ENCODE data around the gene PTPN14. TPM values are rescaled to one million over a fixed set of nuclear protein-coding genes. Genes with fewer than 3 reads are reported as not detected.
"Not testable (repeated sequence)": the region's sequence is repeated elsewhere in the genome, so short reads cannot be mapped to it uniquely, and the experiment has no call there.

Gene PTPN14
- total RNA-seq, 2 donors from 2014 or later: 0.05 to 0.14 TPM

GRCh38 chr1:214503553-214503952, 47.8 kb downstream of the PTPN14 start:
- no peak for ATAC-seq
- Mint-ChIP-seq H3K9me3 (no peaks in the 10 kb centered on the region), H3K4me3 (no peak overlapping the region), H3K36me3 (no peaks in the 10 kb centered on the region), H3K27ac (no peak overlapping the region), H3K27me3 (peaks cover 28 to 33% of the 10 kb centered on the region in 2 donors), H3K4me1 (ENCODE audit: low read depth in 2 of 2) (no peaks in the 10 kb centered on the region)
- no peak for DNase-seq (ENCODE audit: low spot score)

GRCh38 chr1:214500340-214501055, 50.9 kb downstream of the PTPN14 start:
- Mint-ChIP-seq H3K27me3 (peaks cover 30 to 33% of the 10 kb centered on the region in 2 donors), H3K27ac (no peak overlapping the region), H3K4me3 (no peak overlapping the region), H3K36me3 (no peaks in the 10 kb centered on the region), H3K9me3 (no peaks in the 10 kb centered on the region), H3K4me1 (ENCODE audit: low read depth in 2 of 2) (no peaks in the 10 kb centered on the region)
- DNase-seq (ENCODE audit: low spot score) (no peak), ATAC-seq (no peak)

DNA sequence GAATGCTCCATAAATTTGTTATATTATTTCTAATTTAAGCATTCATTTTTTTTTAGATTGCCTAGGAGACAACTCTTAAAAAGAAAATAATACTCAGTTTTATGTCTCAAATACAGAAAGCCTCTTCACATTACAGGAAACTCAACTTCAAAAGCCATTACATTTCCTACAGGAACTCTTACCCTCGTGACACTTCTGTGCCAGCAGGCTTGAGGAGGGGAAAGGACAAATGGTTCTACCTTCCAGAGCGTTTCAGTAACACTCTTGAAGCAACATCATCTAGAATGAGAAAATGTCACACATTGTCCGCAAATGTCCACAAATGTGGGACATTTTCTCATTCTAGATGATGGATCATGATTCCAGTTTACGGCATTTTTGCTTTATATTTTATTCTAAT, 51.7 kb downstream of the PTPN14 start:
- ATAC-seq: no peak
- H3K27me3 Mint-ChIP-seq: peaks cover 27 to 33% of the 10 kb centered on the region in 2 donors
- no peak overlapping the region for H3K27ac Mint-ChIP-seq
- no peaks in the 10 kb centered on the region for H3K9me3 Mint-ChIP-seq
- H3K4me1 Mint-ChIP-seq (ENCODE audit: low read depth in 2 of 2): no peaks in the 10 kb centered on the region
- no peaks in the 10 kb centered on the region for H3K36me3 Mint-ChIP-seq
- H3K4me3 Mint-ChIP-seq: no peak overlapping the region
- DNase-seq (ENCODE audit: low spot score): no peak

DNA sequence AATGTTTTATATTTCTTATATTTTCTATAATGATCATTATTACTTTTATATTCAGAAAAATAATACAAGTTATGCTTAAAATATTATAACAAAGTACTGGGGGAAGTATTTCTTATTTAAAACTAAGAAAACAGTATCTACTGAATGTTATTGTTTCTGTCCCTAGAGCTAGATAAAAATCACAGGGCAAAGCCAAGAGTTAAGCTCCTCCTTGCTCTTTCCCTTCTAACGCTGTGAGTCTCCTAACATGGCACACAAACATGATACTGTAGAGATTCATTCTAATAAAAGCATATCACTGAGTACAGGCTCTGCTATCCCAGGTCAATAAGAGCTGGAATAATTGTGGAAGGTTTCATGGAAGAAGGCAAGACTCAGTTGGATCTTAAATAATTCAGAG, 53.4 kb downstream of the PTPN14 start:
- peaks cover 26 to 33% of the 10 kb centered on the region in 2 donors for H3K27me3 Mint-ChIP-seq
- H3K27ac Mint-ChIP-seq: no peak overlapping the region
- no peak for ATAC-seq
- H3K36me3 Mint-ChIP-seq: no peaks in the 10 kb centered on the region
- no peaks in the 10 kb centered on the region for H3K9me3 Mint-ChIP-seq
- no peak overlapping the region for H3K4me3 Mint-ChIP-seq
- H3K4me1 Mint-ChIP-seq (ENCODE audit: low read depth in 2 of 2): no peaks in the 10 kb centered on the region
- no peak for DNase-seq (ENCODE audit: low spot score)

GRCh38 chr1:214496126-214496525, 55.3 kb downstream of the PTPN14 start:
- Mint-ChIP-seq H3K36me3 (no peaks in the 10 kb centered on the region), H3K4me3 (no peak overlapping the region), H3K27ac (no peak overlapping the region), H3K27me3 (peaks cover 26 to 33% of the 10 kb centered on the region in 2 donors), H3K4me1 (ENCODE audit: low read depth in 2 of 2) (no peaks in the 10 kb centered on the region), H3K9me3 (no peaks in the 10 kb centered on the region)
- DNase-seq (ENCODE audit: low spot score) (no peak), ATAC-seq (no peak)

GRCh38 chr1:214494706-214495105, 56.7 kb downstream of the PTPN14 start:
- Mint-ChIP-seq H3K4me3 (no peak overlapping the region), H3K27me3 (peaks cover 23 to 24% of the 10 kb centered on the region in 2 donors), H3K9me3 (no peaks in the 10 kb centered on the region), H3K27ac (no peak overlapping the region), H3K36me3 (no peaks in the 10 kb centered on the region), H3K4me1 (ENCODE audit: low read depth in 2 of 2) (no peaks in the 10 kb centered on the region)
- ATAC-seq (no peak), DNase-seq (ENCODE audit: low spot score) (no peak)

DNA sequence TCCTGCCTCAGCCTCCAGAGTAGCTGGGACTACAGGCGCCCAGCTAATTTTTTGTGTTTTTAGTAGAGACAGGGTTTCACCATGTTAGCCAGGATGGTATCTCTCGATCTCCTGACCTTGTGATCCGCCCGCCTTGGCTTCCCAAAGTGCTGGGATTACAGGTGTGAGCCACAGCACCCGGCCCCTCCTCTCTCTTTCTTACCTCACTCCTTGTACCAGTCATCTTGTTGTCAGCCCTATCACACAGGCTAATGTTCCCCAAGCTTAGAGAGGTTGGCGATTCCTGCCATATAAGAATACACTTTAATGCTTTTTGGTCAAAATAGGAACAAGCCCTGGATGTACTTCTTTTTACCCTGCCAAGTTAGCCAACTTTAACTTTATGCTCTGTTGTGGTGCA, 57.2 kb downstream of the PTPN14 start:
- DNase-seq (ENCODE audit: low spot score); H3K4me1 Mint-ChIP-seq (ENCODE audit: low read depth in 2 of 2); H3K9me3 Mint-ChIP-seq; H3K4me3 Mint-ChIP-seq; H3K36me3 Mint-ChIP-seq; H3K27ac Mint-ChIP-seq; ATAC-seq: not testable (repeated sequence)
- H3K27me3 Mint-ChIP-seq: peaks cover 24 to 25% of the 10 kb centered on the region in 2 donors

- peaks cover 22 to 24% of the 10 kb centered on the region in 2 donors for H3K27me3 Mint-ChIP-seq
- H3K4me1 Mint-ChIP-seq (ENCODE audit: low read depth in 2 of 2): no peaks in the 10 kb centered on the region
- DNase-seq (ENCODE audit: low spot score) (no peak), ATAC-seq (no peak)
- no peak overlapping the region for H3K27ac Mint-ChIP-seq
- no peaks in the 10 kb centered on the region for H3K9me3 Mint-ChIP-seq
- H3K4me3 Mint-ChIP-seq: no peak overlapping the region
- no peaks in the 10 kb centered on the region for H3K36me3 Mint-ChIP-seq
Observed at GRCh38 chr1:214493126-214493796, 58.1 kb downstream of the PTPN14 start.

DNA sequence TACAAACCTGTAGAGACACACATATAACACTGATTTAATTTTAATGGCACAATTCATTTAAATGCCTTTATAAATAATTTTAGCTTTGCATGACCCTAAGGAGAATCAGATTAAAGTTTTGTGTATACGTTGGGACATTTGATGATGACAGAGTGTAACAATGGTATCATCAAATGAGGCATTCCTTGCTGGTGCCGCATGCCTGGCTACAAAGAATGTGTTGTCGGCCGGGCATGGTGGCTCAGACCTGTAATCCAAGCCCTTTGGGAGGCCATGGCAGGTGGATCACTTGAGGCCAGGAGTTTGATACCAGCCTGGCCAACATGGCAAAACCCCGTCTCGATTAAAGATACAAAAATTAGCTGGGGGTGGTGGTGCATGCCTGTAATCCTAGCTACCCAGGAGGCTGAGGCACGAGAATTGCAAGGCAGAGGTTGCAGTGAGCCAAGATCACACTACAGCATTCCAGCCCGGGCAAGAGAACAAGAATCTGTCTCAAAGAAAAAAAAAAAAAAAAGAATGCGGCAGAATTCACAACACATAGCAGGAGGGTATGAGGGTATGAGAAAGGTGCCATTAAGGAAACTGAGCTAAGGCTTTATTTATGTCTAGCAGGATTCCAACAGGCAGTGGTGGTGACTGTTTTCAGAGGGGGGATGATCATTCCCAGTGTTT, 58.9 kb downstream of the PTPN14 start:
- Mint-ChIP-seq H3K36me3 (no peaks in the 10 kb centered on the region), H3K4me3 (no peak overlapping the region), H3K4me1 (ENCODE audit: low read depth in 2 of 2) (no peaks in the 10 kb centered on the region), H3K9me3 (no peaks in the 10 kb centered on the region), H3K27me3 (peaks cover 20 to 24% of the 10 kb centered on the region in 2 donors), H3K27ac (no peak overlapping the region)
- DNase-seq (ENCODE audit: low spot score): no peak
- ATAC-seq: no peak

- peak in 1 of 2 donors; percentile 28 for ATAC-seq
- no peaks in the 10 kb centered on the region for H3K4me1 Mint-ChIP-seq (ENCODE audit: low read depth in 2 of 2)
- H3K4me3 Mint-ChIP-seq: no peak overlapping the region
- no peaks in the 10 kb centered on the region for H3K9me3 Mint-ChIP-seq
- no peak overlapping the region for H3K27ac Mint-ChIP-seq
- no peaks in the 10 kb centered on the region for H3K36me3 Mint-ChIP-seq
- DNase-seq (ENCODE audit: low spot score): no peak
- peaks cover 20 to 24% of the 10 kb centered on the region in 2 donors for H3K27me3 Mint-ChIP-seq
Observed at GRCh38 chr1:214491468-214492146, 59.8 kb downstream of the PTPN14 start.

- no peak overlapping the region for H3K27ac Mint-ChIP-seq
- H3K9me3 Mint-ChIP-seq: no peaks in the 10 kb centered on the region
- peaks cover 19 to 23% of the 10 kb centered on the region in 2 donors for H3K27me3 Mint-ChIP-seq
- H3K4me3 Mint-ChIP-seq: no peak overlapping the region
- H3K4me1 Mint-ChIP-seq (ENCODE audit: low read depth in 2 of 2): no peaks in the 10 kb centered on the region
- ATAC-seq (no peak), DNase-seq (ENCODE audit: low spot score) (no peak)
- no peaks in the 10 kb centered on the region for H3K36me3 Mint-ChIP-seq
Observed at GRCh38 chr1:214485151-214485550, 66.3 kb downstream of the PTPN14 start.

DNA sequence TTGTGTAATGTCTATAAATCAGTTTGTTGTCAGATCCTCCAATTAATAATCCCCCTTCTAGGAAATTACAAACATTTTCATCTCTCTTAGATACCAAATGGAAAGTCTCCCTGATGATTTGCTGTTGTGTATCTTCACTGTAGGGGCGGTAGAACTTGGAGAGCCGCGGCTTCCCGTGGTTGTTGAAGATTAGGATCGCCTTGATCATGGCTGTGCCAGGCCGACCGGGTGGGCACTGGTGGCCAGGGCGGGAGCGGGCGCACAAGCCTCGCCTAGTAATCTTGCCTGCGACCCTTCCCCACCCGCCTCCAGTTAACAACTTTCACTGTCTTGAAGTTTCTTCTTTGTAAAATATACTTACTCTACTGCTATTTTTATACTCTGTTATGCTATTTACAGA, 68.2 kb downstream of the PTPN14 start:
- H3K4me3 Mint-ChIP-seq; H3K4me1 Mint-ChIP-seq (ENCODE audit: low read depth in 2 of 2); H3K27ac Mint-ChIP-seq; H3K36me3 Mint-ChIP-seq; DNase-seq (ENCODE audit: low spot score); H3K9me3 Mint-ChIP-seq; ATAC-seq: not testable (repeated sequence)
- H3K27me3 Mint-ChIP-seq: peaks cover 17 to 23% of the 10 kb centered on the region in 2 donors

GRCh38 chr1:214481983-214482634, 69.3 kb downstream of the PTPN14 start:
- not testable (repeated sequence) for H3K27ac Mint-ChIP-seq; H3K36me3 Mint-ChIP-seq; H3K4me1 Mint-ChIP-seq (ENCODE audit: low read depth in 2 of 2); DNase-seq (ENCODE audit: low spot score); H3K9me3 Mint-ChIP-seq; H3K4me3 Mint-ChIP-seq; ATAC-seq
- peaks cover 19 to 23% of the 10 kb centered on the region in 2 donors for H3K27me3 Mint-ChIP-seq

Data from natural killer cell treated with Interleukin-12 subunit alpha and Interleukin-12 subunit beta and Interleukin-15 and Interleukin-18, amount 100 ng/mL, for 72 hours (primary cell).